EH (cell line): ENCODE results near the gene INO80D.
A peak's percentile ranks its signal among the peaks of the same experiment; 100 is the strongest.
"Not testable (repeated sequence)": the region's sequence is repeated elsewhere in the genome, so short reads cannot be mapped to it uniquely, and the experiment has no call there.

Experiments used
- DNase-seq: peaks from one replicate; pipeline ENCODE4 v3.0.0-alpha.2; 2015; ENCODE audit warnings: low read depth

The INO80D gene

DNA sequence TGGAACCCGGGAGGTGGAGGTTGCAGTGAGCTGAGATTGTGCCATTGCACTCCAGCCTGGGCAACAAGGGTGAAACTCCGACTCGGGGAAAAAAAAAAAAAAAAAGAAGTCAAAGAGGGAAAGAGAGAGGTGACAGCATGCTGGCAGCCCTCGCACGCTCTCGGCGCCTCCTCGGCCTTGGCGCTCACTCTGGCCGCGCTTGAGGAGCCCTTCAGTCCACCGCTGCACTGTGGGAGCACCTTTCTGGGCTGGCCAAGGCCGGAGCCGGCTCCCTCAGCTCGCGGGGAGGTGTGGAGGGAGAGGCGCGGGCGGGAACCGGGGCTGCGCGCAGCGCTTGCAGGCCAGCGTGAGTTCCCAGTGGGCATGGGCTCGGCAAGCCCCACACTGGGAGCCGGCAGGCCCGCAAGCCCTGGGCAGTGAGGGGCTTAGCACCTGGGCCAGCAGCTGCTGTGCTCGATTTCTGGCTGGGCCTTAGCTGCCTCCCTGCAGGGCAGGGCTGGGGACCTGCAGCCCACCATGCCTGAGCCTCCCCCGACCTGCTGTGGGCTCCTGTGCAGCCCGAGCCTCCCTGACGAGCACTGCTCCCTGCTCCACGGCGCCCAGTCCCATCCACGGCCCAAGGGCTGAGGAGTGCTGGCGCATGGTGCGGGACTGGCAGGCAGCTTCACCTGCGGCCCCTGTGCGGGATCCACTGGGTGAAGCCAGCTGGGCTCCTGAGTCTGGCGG, 108.9 kb downstream of the INO80D start:
- DNase-seq = not testable (repeated sequence)

GRCh38 chr2:205976120-205976814, 109.7 kb downstream of the INO80D start:
- DNase-seq = no peak

GRCh38 chr2:205975082-205975949, 110.7 kb downstream of the INO80D start:
- no peak for DNase-seq

- no peak for DNase-seq
Measured at GRCh38 chr2:205972113-205972512, 113.9 kb downstream of the INO80D start.

DNA sequence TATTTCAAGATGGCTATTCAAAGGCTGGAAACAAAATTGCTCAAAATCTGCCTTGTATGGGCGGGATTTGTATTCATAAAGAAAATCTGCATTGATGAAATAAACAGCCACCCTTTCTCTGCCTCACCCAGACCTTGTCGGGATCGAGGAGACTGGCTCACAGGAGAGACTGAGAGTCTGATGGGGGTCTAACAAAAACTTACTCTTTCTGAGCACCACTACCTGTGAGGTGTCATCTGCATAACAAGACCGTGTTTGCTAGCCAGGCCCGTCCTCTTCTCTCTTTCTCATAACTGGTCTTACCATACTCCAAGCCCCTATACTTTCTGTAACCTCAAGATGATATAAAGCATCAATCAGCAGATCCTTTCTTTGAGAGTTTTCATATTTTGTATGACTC, 115.6 kb downstream of the INO80D start:
- DNase-seq = no peak

- no peak for DNase-seq
Measured at GRCh38 chr2:205969584-205969983, 116.4 kb downstream of the INO80D start.

- DNase-seq = no peak
Measured at GRCh38 chr2:205967391-205968075, 118.4 kb downstream of the INO80D start.

DNA sequence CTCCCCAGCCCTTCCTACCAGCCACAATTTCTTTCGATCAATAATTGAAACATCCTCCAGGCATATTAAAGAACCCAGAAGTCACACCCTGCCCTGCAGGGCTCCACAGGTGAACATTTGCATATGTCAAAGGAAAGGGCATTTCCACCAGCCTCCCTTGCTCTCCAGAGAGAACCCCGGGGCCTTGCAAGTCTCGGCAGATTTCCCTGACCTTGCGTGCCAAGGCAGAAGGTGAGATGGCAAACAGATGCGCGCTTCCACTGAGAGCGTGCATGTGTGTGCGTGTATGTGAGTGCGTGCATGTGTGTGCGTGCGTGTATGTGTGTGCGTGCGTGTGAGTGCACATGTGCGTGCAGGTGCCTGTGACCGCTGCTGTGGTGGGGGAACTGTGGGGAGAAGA, 120.3 kb downstream of the INO80D start:
- no peak for DNase-seq

GRCh38 chr2:205964111-205964761, 121.7 kb downstream of the INO80D start:
- no peak for DNase-seq

- DNase-seq = no peak
Measured at GRCh38 chr2:205959521-205959920, 126.5 kb downstream of the INO80D start.

DNA sequence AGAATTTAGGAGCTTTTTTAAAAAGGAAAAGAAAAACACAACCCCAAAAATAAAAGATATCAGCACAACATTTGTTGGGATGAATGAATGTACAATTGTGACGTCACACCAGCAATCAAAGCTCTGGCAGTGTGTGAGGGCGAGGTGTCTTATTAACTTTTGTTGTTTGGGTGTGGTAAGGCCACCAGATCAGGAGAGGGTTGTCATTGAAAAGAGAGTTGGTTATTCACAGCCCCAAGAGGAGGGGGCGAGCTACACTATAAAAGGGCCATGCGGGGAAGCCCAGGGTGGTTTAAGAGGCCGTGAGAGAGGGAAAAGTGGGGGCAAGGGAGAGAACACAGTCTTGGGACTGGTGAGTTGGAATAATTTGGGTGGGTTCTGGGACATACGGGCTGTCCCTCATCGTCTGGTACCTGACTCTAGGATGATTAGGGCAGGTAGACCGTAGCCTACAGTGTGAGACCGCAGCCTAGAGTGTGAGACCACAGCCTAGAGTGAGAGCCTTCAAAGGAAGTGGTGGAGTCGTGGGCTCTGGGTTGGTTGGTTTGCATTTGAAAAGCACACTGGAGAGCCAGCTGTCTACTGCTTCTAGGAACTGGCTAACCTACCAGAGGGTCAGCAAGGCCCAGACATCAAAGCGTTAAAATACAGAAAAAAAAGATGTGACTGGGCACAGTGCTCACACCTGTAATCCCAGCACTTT, 128.4 kb downstream of the INO80D start:
- no peak for DNase-seq

DNA sequence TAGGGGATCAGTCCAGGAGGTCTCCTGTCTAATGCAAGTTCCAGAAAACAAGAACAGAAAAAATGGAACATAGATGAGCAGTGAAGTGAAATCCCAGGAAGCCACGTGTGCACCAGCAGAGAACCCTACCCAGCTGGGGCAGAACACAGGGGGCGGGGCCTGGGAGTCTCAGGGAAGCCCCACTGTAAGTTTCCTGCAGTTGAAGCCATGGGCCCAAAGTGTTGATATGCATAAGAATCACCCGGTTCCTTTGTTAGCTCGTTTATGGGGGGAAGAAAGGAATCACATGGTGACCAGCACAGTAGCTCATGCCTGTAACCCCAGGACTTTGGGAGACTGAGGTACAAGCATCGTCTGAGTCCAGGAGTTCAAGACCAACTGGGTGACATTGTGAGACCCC, 131.3 kb downstream of the INO80D start:
- no peak for DNase-seq

DNA sequence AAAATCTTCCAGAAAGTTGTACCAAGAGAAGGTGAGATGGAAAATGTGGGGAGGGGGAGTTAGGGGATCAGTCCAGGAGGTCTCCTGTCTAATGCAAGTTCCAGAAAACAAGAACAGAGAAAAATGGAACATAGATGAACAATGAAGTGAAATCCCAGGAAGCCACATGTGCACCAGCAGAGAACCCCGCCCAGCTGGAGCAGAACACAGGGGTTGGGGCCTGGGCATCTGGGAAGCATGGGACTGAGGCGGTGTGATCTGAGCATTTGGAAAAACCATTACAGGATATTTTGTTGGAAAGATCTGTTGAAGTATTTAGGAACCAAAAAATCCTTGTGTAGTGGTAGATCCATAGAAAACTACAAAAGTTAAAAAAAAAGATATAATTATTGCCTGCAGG, 133.7 kb downstream of the INO80D start:
- DNase-seq = no peak

DNA sequence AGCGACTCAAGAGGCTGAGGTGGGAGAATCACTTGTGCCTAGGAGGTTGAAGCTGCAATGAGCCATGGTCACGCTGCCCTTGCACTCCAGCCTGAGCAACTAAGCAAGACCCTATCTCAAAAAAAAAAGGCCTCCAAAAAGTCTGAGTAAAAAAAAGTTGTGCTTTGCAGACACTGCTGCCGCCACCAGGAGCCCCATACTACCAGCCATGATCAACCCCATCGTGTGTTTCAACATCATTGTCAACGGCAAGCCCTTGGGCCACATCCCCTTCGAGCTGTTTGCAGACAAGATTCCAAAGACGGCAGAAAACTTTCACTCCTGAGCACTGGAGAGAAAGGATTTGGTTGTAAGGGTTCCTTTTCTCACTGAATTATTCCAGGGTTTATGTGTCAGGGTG, 137.1 kb downstream of the INO80D start:
- no peak for DNase-seq

DNA sequence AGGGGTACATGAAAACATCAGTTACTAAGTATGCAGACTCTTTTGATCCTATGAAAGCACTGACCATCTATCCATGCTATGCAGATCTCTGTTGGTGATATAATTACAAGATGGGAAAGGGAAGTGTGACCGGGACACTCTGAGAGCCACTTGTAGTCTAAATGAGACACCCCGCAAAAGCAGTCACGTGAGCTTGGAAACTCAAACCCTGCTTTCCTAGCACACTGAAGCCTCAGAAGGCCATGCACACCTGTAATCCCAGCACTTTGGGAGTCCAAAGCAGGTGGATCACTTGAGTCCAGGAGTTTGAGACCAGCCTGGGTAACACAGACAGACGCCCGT, 137.5 kb downstream of the INO80D start:
- DNase-seq = no peak

- DNase-seq = peak; percentile 70
Measured at GRCh38 chr2:205947621-205948495, 138.1 kb downstream of the INO80D start.

GRCh38 chr2:205946226-205946625, 139.7 kb downstream of the INO80D start:
- DNase-seq = peak; percentile 4
